Stimulated activated CD4-positive, alpha-beta T cell treated with anti-CD3 and anti-CD28 coated beads, Interleukin-1b, Interleukin-23, amount 100 ng/mL, for 48 hours (primary cell): ENCODE data around the gene KIAA2012.

Source experiments
- DNase-seq: peaks from one replicate; pipeline ENCODE4 v3.0.0-alpha.2; 2020

KIAA2012 gene

DNA sequence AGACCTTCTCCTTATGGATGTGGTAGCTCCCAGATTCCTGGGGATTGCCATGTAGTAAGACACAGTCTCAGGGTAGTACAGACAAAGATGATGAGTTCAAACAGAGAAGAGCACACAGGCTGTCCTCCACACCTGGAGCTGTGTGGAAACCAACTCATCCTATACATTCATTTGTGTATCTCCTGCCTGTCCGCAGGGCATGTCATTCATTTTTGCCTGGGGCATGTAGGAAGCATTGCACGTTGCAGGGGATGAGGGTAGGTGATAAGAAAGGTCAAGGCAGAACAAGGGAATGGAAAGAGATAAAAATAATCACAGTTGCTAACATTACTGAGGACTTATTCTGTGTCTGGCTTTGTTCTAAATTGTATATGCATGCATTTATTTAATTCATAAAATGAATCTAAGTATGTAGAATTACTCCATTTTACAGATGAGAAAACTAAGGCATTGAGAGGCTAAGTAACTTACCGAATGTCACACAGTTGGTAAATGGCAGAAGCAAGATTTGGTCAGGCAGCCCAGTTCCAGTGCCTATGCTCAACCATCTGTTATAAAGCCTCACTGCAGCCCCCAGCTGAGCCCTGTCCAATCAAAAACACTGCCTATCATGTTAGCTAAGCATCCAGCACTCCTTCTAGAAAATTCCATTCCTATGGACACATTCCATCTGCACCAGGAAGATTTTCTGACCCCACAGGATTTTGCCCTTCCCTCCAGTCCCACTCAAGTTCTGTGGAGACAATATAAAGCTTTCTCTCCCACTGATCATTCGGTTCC, 84.3 kb downstream of the KIAA2012 start:
- DNase-seq, result no peak

DNA sequence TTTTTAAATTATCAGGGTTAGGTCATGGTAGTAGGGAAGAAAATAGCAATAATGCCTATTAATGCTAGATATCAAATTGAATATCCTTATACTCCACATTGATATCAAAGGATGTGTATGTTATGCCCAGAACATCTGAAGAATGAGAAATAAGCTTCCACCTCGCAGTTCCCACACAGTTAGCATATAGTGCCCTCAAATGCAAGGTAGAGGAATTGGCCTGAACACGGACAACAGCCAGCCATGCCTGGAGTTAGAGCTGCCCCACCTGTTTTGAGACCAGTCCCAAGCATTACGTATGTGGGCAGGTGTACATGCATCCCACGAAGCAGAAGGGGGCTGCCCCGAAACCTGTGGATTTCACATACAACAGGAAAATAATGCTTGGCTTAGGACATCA, 85.7 kb downstream of the KIAA2012 start:
- DNase-seq, result no peak

- no peak for DNase-seq
These were observed 88.2 kb downstream of the KIAA2012 start for GRCh38 chr2:202161151-202161835.

GRCh38 chr2:202164411-202164810, 91.4 kb downstream of the KIAA2012 start:
- DNase-seq, result no peak

- no peak for DNase-seq
These were observed 92.2 kb downstream of the KIAA2012 start for GRCh38 chr2:202165208-202165607.

- DNase-seq, result no peak
These were observed 92.9 kb downstream of the KIAA2012 start for GRCh38 chr2:202165945-202166344.

DNA sequence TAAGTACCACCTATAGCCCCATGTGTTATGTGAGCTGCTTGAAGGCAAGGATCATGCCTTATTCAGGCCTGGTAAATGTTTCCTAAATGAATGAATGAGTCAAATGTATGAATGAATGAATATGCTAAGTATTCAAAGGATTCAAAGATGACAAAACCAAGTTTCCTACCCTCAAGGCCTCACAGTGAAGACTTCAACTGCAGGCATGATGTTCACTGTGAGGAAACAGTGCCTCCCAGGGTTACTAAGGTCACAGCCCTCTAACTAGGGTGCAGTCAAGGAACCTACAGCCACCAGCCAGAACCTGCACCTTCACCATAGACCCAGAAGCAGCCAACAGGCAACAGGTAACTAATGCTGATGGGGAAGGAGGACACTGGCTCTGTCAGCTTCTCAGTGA, 96.1 kb downstream of the KIAA2012 start:
- DNase-seq, result no peak

- DNase-seq, result no peak
These were observed 96.9 kb downstream of the KIAA2012 start for GRCh38 chr2:202169832-202170424.

DNA sequence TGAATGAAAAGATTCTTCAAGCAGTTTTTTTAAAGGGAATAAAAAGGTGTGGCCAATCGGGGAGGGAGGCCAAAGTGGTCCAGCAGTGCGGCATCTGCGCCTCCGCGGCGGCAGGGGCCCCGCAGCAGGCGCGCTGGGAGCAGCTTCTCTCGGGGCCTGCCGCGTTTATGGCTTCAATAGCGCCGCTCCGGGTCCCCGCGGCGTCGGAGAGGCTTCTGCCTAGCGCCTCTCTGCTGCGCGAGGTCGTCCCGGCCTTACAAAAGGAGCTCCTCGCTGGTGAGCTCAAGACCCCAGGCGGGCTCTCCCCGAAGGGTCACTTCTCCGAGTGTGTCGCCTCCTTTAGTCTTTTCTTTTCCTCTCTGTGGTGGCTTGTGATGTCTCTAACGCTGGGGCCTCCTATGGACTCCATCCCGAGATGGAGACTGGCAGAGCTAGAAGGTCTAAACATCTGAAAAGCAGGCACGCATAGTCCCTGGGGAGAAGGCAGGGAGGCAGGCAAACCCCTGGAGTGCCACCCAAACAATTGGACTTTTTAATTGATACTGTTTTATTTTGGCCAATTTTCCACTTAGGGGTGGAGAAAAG, 98.3 kb downstream of the KIAA2012 start:
- DNase-seq, result peak; percentile 3

- peak; percentile 7 for DNase-seq
These were observed 99.6 kb downstream of the KIAA2012 start for GRCh38 chr2:202172439-202173211.

DNA sequence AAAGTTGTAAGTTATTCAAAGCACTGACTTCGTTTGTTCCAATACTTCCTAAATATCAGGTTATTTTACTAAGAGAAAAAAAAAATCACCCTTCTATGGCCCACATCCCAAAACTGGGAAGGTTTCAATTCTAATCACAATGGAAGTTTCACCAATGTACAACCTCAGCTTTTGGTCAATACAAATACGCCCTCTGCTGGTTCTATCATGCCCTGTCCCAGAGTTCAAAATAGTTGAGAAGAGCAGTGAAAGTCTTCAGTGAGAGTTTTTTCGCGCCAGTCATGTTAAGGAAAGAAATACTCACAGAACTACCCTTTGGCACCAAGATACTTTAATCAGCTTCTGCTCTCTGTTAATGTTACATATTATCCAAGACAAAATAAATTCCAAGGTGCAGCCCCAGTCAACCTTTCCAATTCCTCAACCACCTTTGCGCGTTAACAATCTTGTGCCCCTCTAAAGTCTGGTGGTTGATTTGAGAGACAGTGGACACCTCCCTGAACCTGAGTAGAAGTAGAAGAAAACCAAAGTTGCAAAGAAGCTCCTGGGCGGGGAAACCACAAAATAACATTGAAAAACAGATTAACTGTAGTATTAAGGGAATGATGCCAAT, 105.4 kb downstream of the KIAA2012 start:
- peak; percentile 42 for DNase-seq

- DNase-seq, result no peak
These were observed 111.5 kb downstream of the KIAA2012 start for GRCh38 chr2:202184557-202184956.

DNA sequence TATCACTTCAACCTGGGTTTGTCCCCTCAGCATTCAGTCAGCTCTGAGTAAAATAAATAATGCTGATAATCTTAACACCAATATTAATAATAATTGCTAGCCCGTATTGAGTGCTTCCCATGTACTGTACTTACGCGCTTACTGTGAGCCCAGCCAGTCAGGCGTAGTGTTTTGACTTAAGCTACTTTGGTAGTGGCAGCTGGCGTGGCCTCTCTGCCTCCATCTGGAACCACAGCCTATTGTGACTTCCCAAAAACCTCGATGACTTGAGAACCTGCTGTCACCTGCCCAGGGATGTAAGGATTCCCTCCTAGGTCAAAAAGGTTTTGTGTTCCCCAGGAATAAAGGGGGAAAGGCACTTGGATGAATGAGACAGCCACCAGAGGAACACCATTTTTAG, 112.1 kb downstream of the KIAA2012 start:
- DNase-seq, result no peak

GRCh38 chr2:202186641-202187202, 113.7 kb downstream of the KIAA2012 start:
- DNase-seq, result no peak

- DNase-seq, result no peak
These were observed 114.5 kb downstream of the KIAA2012 start for GRCh38 chr2:202187570-202187969.

DNA sequence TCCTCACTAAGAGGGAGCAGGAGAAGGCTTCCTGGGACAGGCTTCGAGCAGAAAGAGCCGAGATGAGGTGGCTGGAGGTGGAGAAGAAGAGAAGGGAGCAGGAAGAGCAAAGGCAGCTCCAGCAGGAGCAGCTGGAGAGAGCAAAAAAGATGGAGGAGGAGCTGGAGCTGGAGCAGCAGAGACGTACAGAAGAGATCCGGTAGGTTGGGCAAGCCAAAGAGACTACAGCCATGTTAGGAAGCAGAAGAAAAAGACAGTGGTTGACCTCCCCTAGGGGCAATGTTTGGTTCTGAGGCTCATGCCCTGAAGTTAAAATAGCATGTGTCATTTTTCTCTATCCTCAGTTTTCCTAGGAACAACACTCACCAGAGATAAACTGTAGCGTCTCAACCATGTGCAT, 120.2 kb downstream of the KIAA2012 start:
- no peak for DNase-seq

GRCh38 chr2:202193881-202194353, 120.9 kb downstream of the KIAA2012 start:
- DNase-seq, result no peak

GRCh38 chr2:202194418-202194817, 121.4 kb downstream of the KIAA2012 start:
- no peak for DNase-seq

DNA sequence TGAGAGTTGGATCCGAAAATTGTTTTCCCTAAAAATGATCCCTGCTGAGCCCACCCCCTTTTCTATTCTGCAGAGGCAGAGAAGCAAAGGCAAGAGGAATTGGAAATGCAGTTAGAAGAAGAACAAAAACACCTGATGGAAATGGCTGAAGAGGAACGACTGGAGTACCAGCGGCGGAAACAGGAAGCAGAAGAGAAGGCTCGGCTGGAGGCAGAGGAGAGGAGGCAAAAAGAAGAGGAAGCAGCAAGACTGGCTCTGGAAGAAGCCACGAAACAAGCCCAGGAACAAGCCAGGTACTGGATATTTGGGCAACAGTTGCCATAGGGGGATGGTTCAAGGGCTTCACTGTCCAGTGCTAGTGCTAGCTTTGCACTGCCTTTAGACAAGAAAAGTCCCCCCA, 123.7 kb downstream of the KIAA2012 start:
- no peak for DNase-seq

DNA sequence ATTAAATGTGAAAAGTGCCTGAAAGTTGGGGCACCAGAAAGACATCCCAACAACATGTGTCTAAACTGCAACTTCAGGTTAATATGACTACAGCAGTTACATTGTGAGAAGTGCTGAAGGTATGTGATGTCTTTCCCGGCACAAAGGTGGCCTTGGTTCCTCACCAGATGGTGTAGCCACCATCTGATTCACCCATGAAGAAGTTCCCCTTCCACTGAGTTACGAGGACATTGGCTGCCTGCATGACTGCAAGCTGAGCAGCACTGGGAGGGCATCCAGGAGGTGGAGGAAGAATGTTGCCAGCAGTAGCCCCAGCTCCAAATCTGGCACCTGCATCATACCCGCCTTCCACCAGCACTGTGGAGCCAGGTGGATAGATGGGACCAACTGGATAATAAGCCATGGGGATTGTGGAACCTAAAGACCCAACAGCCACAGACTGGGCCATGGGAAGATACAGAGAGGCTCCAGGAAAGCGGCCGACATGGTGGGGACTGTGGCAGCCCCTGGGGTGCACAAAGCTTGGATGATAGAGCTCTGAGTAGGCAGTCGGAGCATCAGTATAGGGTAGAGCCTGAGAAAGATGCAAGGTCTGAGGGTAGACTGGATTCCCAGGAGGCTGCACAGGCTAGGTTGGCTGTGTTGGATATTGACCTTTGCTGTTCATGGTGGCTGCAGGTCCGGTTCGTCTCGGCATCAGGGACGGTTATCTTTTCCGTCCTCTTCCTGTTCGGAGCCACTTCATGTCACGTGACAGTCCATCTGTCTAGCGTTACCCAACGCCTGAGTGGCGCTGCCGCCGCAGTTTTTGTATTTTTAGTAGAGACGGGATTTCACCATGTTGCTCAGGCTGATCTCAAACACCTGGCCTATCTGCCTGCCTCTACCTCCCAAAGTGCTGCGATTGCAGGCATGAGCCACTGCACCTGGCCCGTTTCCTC, 128.4 kb downstream of the KIAA2012 start:
- DNase-seq, result no peak

GRCh38 chr2:202203348-202203747, 130.3 kb downstream of the KIAA2012 start:
- DNase-seq, result no peak
